Stimulated activated CD8-positive, alpha-beta memory T cell treated with anti-CD3 and anti-CD28 coated beads, Interleukin-15, amount 100 ng/mL, for 1 hour (primary cell): ENCODE results near the gene ARTN.

Source experiments
- DNase-seq: peaks from one replicate; pipeline ENCODE4 v3.0.0-alpha.2; 2020; ENCODE audit warnings: low read depth

ARTN gene

DNA sequence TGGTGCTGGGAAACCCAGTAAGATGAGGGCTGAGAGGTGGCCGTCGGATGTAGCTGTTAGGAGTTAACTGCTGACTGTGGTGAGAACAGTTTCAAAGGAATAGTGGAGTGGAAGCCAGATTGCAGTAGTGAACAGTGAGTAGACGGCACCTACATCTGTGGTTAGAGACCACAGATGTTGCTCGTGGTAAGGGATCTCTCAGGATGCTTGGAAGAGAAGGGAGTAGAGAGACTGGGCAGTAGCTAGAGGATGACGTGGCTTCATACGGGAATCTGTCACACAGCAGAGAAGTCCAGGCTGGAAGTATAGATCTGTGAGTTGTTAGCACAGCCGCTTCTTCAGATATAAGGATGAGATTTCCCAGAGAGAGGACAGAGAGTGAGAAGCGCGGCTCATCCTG lies 7.8 kb upstream of the ARTN start:
- DNase-seq: no peak

- DNase-seq: no peak
These were observed 3.2 kb upstream of the ARTN start for GRCh38 chr1:43930168-43930948.

DNA sequence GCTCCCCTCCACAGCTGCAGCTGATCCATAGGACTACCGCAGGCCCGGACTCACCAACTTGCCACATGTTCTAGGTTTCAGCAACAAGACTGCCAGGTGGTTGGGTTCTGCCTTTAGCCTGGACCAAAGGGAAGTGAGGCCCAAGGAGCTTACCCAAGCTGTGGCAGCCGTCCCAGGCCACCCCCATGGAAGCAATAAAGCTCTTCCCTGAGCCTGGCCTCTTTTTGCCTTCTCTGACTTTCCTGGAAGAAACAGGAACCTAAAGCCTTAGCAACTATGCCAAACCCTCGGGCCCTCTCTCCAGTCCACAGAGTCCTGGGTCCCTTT lies 2.7 kb upstream of the ARTN start:
- DNase-seq: no peak

- DNase-seq: no peak
These were observed 1.6 kb upstream of the ARTN start for GRCh38 chr1:43931711-43932660.

GRCh38 chr1:43932786-43933385 lies 715 bp upstream of the ARTN start:
- DNase-seq: no peak

- peak; percentile 17 for DNase-seq
These were observed 742 bp downstream of the ARTN start for GRCh38 chr1:43934101-43934985.

DNA sequence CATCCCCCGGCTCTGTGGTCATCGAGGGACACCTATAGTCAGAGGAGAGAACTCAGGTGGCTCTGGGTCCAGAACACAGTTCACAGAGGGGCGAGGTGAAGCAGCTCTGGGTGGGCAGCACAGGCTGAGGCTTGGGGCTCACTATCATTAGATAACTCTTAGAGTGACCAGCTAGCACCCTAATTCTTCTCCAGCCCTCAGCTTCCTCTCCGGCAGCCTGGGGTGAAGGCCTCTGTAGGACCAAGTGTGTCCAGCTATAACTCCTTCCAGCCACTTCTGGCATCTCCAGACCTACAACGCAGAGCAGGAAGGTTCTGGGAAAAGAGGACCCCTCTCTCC lies 1.4 kb downstream of the ARTN start:
- DNase-seq: no peak

DNA sequence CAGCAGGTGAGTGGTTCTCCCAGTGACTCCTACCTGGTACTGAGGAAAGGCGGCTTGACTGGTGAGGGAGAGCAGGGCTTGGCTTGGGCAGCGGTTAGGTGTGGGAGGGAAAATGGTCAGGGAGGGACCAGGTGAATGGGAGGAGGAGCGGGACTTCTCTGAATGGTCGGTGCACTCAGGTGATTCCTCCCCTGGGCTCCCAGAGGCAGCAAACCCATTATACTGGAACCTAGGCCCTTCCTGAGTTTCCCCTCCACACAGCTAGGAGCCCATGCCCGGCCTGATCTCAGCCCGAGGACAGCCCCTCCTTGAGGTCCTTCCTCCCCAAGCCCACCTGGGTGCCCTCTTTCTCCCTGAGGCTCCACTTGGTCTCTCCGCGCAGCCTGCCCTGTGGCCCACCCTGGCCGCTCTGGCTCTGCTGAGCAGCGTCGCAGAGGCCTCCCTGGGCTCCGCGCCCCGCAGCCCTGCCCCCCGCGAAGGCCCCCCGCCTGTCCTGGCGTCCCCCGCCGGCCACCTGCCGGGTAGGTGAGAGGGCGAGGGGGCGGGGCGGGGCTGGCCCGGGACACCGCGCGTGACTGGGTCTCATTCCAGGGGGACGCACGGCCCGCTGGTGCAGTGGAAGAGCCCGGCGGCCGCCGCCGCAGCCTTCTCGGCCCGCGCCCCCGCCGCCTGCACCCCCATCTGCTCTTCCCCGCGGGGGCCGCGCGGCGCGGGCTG lies 2.3 kb downstream of the ARTN start:
- DNase-seq: no peak

- no peak for DNase-seq
These were observed 3.0 kb downstream of the ARTN start for GRCh38 chr1:43936431-43937151.

GRCh38 chr1:43937179-43937865 lies 3.7 kb downstream of the ARTN start:
- DNase-seq: no peak

GRCh38 chr1:43938383-43938782 lies 4.8 kb downstream of the ARTN start:
- DNase-seq: no peak

- DNase-seq: no peak
These were observed 5.4 kb downstream of the ARTN start for GRCh38 chr1:43938892-43939587.

- no peak for DNase-seq
These were observed 8.8 kb downstream of the ARTN start for GRCh38 chr1:43942411-43942810.

GRCh38 chr1:43944860-43945259 lies 11.3 kb downstream of the ARTN start:
- no peak for DNase-seq

DNA sequence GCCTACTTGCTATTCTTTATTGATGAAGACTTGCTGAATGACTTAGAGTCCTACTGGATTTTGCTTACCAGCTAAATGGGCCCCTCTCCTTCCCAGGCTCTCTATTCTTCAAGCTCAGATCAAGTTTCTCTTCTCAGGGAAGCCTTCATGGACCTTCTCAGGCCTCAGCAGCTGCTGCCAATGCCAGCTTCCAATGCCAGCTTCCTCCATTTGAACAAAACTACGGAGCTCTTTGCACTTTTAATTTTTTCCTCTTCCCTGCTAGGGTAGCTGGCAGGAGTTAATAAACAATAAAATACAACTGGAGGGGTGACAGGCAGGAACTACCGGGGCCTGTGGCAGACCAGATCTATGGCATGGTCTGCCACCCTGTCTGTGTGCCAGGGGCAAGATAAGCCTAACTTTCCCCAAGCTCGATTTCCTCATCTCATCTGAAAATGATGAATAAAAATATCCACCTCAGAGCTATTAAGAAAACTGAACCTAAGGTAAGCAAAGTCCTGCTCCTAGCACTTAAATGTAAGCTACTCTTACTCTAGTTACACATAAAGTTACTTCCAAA lies 12.2 kb downstream of the ARTN start:
- DNase-seq: no peak

GRCh38 chr1:43946236-43947060 lies 12.8 kb downstream of the ARTN start, which contains the start of gene IPO13:
Gene IPO13 (plus strand): TSS chr1:43946950. CDS start chr1:43947601, 651 bp downstream.
- peak; percentile 88 for DNase-seq

- DNase-seq: no peak
These were observed 13.7 kb downstream of the ARTN start for GRCh38 chr1:43947061-43947873.
